K562 (cell line): Measurements from ENCODE around the gene KRTAP10-4. TPM values are rescaled to one million over a fixed set of nuclear protein-coding genes. Genes with fewer than 3 reads are reported as not detected.

ENCODE experiments used
- ATAC-seq: fragments of 200-7000 bp; cut with Tn5 transposase; 3 replicates; pipeline ENCODE4 v1.9.1; 2020; ENCODE audit warnings: moderate library complexity
- BruUV-seq: library from RNA; stranded (reverse); fragments of 400-500 nt; replicated peaks from 2 replicates; lab custom pipeline; 2021; lab: Mats Ljungman, UMichigan
- CTCF ChIA-PET: fragments of 300-600 bp; formaldehyde crosslinking; extraction: SDS; loops from one replicate; lab custom pipeline; 2021; ENCODE audit warnings: low intra/inter-chr PET ratio; lab: Yijun Ruan, JAX
- POLR2A ChIA-PET: fragments of 300-600, 350-650 bp; sonication (Branson Sonifier 250); formaldehyde crosslinking; extraction: SDS; loops from one replicate; lab custom pipeline; 2021; ENCODE audit warnings: antibody characterized with exemption, inconsistent platforms; lab: Yijun Ruan, JAX
- DNase-seq, 4 experiments: peaks; one replicate each; pipeline versions ENCODE4 v3.0.0 to v3.0.0-alpha.2; 2011 to 2018; ENCODE audit warnings: low spot score in 3 of 4, mixed read lengths in 3 of 4; ENCODE audit errors: extremely low read depth in 1 of 4
- FAIRE-seq: peaks from 2 replicates; lab custom pipeline; 2011; peaks lifted over from hg19 to GRCh38; lab: Jason Lieb, UNC
- H2AFZ ChIP-seq: 2 replicates; pipeline ENCODE4 v1.6.0; 2011; ENCODE audit warnings: low read depth, low read length, control low read depth, inconsistent platforms
- H3K27ac ChIP-seq: fragments of 200-600 bp; 3 replicates; pipeline ENCODE4 v1.8.0; 2011; ENCODE audit warnings: low read depth, mild to moderate bottlenecking, control low read depth, inconsistent platforms, low read length, moderate library complexity, mixed read lengths; ENCODE audit errors: extremely low read depth
- H3K27me3 ChIP-seq, 2 experiments: fragments of 300-600 bp in 1 of 2; 2 replicates in 1 of 2; 3 replicates in 1 of 2; pipeline versions ENCODE4 v1.6.0 to v1.8.0; 2011; ENCODE audit warnings: inconsistent platforms in 2 of 2, low read length in 2 of 2, mild to moderate bottlenecking in 1 of 2, mixed read lengths in 1 of 2, moderate library complexity in 1 of 2; ENCODE audit not compliant: control insufficient read depth in 2 of 2, insufficient read depth in 2 of 2
- H3K36me3 ChIP-seq: fragments of 300-600 bp; 3 replicates; pipeline ENCODE4 v1.8.0; 2011; ENCODE audit warnings: mild to moderate bottlenecking, low read length, inconsistent platforms; ENCODE audit not compliant: control insufficient read depth, insufficient read depth
- H3K4me1 ChIP-seq, 2 experiments: fragments of 200-600 bp in 1 of 2; replicated peaks in 1 of 2; 2 replicates in 1 of 2; 3 replicates in 1 of 2; pipeline versions ENCODE4 v1.5.1 to v1.8.0; 2011; ENCODE audit warnings: inconsistent platforms in 2 of 2, low read length in 2 of 2, mild to moderate bottlenecking in 1 of 2, mixed read lengths in 1 of 2, moderate library complexity in 1 of 2; ENCODE audit not compliant: control insufficient read depth in 2 of 2, insufficient read depth in 2 of 2
- H3K4me2 ChIP-seq: 2 replicates; pipeline ENCODE4 v1.6.1; 2011; ENCODE audit warnings: low read length, control low read depth, inconsistent platforms, mixed read lengths; ENCODE audit not compliant: insufficient read depth
- H3K4me3 ChIP-seq: fragments of 200-600 bp; sonication (generic), shearing (Covaris generic); 2 replicates; pipeline ENCODE4 v1.5.1; 2016; ENCODE audit warnings: control low read depth, inconsistent platforms
- H3K79me2 ChIP-seq: fragments of 200-600 bp; 3 replicates; pipeline ENCODE4 v1.8.0; 2011; ENCODE audit warnings: low read length, inconsistent platforms; ENCODE audit not compliant: control insufficient read depth, insufficient read depth
- H3K9ac ChIP-seq, 2 experiments: 2 replicates each; pipeline versions ENCODE4 v1.6.0 to v1.6.1; 2011; ENCODE audit warnings: low read depth in 2 of 2, low read length in 2 of 2, control low read depth in 1 of 2, inconsistent platforms in 1 of 2, mild to moderate bottlenecking in 1 of 2, mixed read lengths in 1 of 2; ENCODE audit not compliant: insufficient read depth in 1 of 2
- H3K9me1 ChIP-seq: one replicate; pipeline ENCODE4 v1.6.0; 2011; ENCODE audit warnings: inconsistent platforms, mild to moderate bottlenecking, low read length, moderate library complexity; ENCODE audit not compliant: control insufficient read depth, insufficient read depth
- H3K9me3 ChIP-seq: replicated peaks from 2 replicates; pipeline ENCODE4 v1.5.1; 2011; ENCODE audit warnings: low read depth, low read length, inconsistent platforms; ENCODE audit not compliant: control insufficient read depth, insufficient read depth
- H4K20me1 ChIP-seq: replicated peaks from 2 replicates; pipeline ENCODE4 v1.6.1; 2011; ENCODE audit warnings: low read length, inconsistent platforms, mixed read lengths; ENCODE audit not compliant: control insufficient read depth, insufficient read depth
- CBX3 ChIP-seq, 2 experiments: IDR thresholded peaks; 1 replicate in 1 of 2; 2 replicates in 1 of 2; pipeline ENCODE4 v1.6.1; 2012; ENCODE audit warnings: inconsistent platforms in 2 of 2, low read length in 2 of 2, borderline replicate concordance in 1 of 2, control low read depth in 1 of 2
- E2F4 ChIP-seq: sonication (generic); formaldehyde crosslinking; IDR thresholded peaks from 2 replicates; pipeline ENCODE4 v1.8.0; 2022; ENCODE audit warnings: mild to moderate bottlenecking, low read depth, missing genetic modification reagents
- ELF1 ChIP-seq: fragments of 200-800 bp; sonication (Bioruptor generic); IDR thresholded peaks from 2 replicates; pipeline ENCODE4 v1.6.1; 2016; ENCODE audit warnings: missing genetic modification characterization, missing compliant biosample characterization
- ETS2 ChIP-seq: IDR thresholded peaks from 2 replicates; pipeline ENCODE4 v1.6.1; 2016; ENCODE audit warnings: borderline replicate concordance, missing genetic modification characterization, mild to moderate bottlenecking, moderate library complexity, missing compliant biosample characterization; ENCODE audit not compliant: poor library complexity, severe bottlenecking
- ETV5 ChIP-seq: sonication (generic); formaldehyde crosslinking; IDR thresholded peaks from 2 replicates; pipeline ENCODE4 v1.4.0; 2020; ENCODE audit warnings: low read depth, mild to moderate bottlenecking, missing genetic modification reagents
- HNRNPUL1 ChIP-seq: fragments of 200-400 bp; formaldehyde crosslinking; IDR thresholded peaks from 2 replicates; pipeline ENCODE4 v1.6.1; 2017; ENCODE audit warnings: low read length
- NFXL1 ChIP-seq: fragments of 450-650 bp; formaldehyde crosslinking; IDR thresholded peaks from 2 replicates; pipeline ENCODE4 v1.4.0; 2021; ENCODE audit warnings: mild to moderate bottlenecking
- PTTG1 ChIP-seq: fragments of 450-650 bp; IDR thresholded peaks from 2 replicates; pipeline ENCODE4 v1.6.1; 2016; ENCODE audit warnings: low read depth, mild to moderate bottlenecking, missing genetic modification characterization, missing compliant biosample characterization
- RFX5 ChIP-seq: IDR thresholded peaks from 2 replicates; pipeline ENCODE4 v1.6.1; 2011; ENCODE audit warnings: low read depth, mild to moderate bottlenecking, improper control_type of control experiment, low read length
- RNF2 ChIP-seq: sonication (generic); IDR thresholded peaks from 2 replicates; pipeline ENCODE4 v1.6.1; 2016
- SAFB ChIP-seq: fragments of 200-400 bp; formaldehyde crosslinking; IDR thresholded peaks from 2 replicates; pipeline ENCODE4 v1.6.1; 2017; ENCODE audit warnings: low read depth, low read length, borderline replicate concordance
- SREBF1 ChIP-seq: fragments of 150-350 bp; IDR thresholded peaks from 2 replicates; pipeline ENCODE4 v1.6.1; 2014; ENCODE audit warnings: antibody characterized with exemption, low read depth, low read length, borderline replicate concordance
- ZNF699 ChIP-seq: fragments of 250-450 bp; sonication (Bioruptor Pico); IDR thresholded peaks from 2 replicates; pipeline ENCODE4 v1.8.0; 2021; ENCODE audit warnings: mild to moderate bottlenecking, moderate library complexity; ENCODE audit not compliant: insufficient replicate concordance
- ZNF780A ChIP-seq: fragments of 250-450 bp; sonication (Bioruptor Pico); IDR thresholded peaks from 2 replicates; pipeline ENCODE4 v1.5.0; 2021; ENCODE audit warnings: mild to moderate bottlenecking
- WGBS: fragments of 100-300 bp; shearing (Covaris generic); methylation state at CpG from one replicate; pipeline ENCODE4 v1.1.6; 2016; ENCODE audit warnings: low coverage, mixed read lengths; ENCODE audit not compliant: insufficient coverage; ENCODE audit errors: missing lambda C conversion rate; 5-methylcytosine and 5-hydroxymethylcytosine counted together
- in situ Hi-C: fragments of 300-500 bp; cut with MboI; formaldehyde crosslinking; loops from 4 replicates; pipeline ENCODE4 v1.15.0; 2018; ENCODE audit warnings: inconsistent platforms, mixed read lengths
- intact Hi-C: fragments of 100-400 bp; cut with micrococcal nuclease; formaldehyde crosslinking; loops from 2 replicates; pipeline ENCODE4 v1.14.2; 2022
- polyA plus RNA-seq, 8 experiments: library from polyadenylated mRNA; depleted of rRNA in 4 of 8; stranded (reverse) in 5 of 8; unstranded in 3 of 8; fragments of >200 nt; fragmentation: Nextera tagmentation in 2 of 8; fragmentation: Illumina TruSeq in 1 of 8; extraction: Ambion mirVana in 2 of 8; extraction: Trizol in 1 of 8; gene quantifications; 2 replicates each; pipeline versions ENCODE4 v1.2.1 to v1.2.3, GENCODE V29; 2011 to 2014; ENCODE audit warnings: inconsistent platforms in 1 of 8, missing spikeins in 1 of 8
- total RNA-seq, 7 experiments: library from RNA; depleted of rRNA in 6 of 7; stranded (reverse); fragments of >200 nt in 6 of 7; fragmentation: Illumina TruSeq in 2 of 7; extraction: Trizol in 2 of 7; gene quantifications; 2 replicates each; pipeline versions ENCODE4 v1.2.1 to v1.2.3, GENCODE V29; 2011 to 2021; ENCODE audit warnings: low replicate concordance in 1 of 7

The KRTAP10-4 gene
- total and polyA plus RNA-seq, 9 of the 15 experiments (the other 6 are each of a cell fraction or from before 2014, with no cell fraction given), result not detected

GRCh38 chr21:44579056-44579832 lies 5.7 kb downstream of the KRTAP10-4 start:
- H3K9me3 ChIP-seq, result peaks cover 3% of the 10 kb centered on the region
- H3K4me3 ChIP-seq, result no peak overlapping the region
- ChIA-PET CTCF (no interaction called here), POLR2A (interaction anchor here (0.7 kb wide), 1 partner anchor 74 kb away, joined by 4 read pairs; no protein-coding TSS in a partner anchor)
- ATAC-seq (no peak), DNase-seq (no peak)
- no peak overlapping the region for H3K4me2 ChIP-seq
- BruUV-seq, result no TSS peak
- no peaks in the 10 kb centered on the region for H3K36me3 ChIP-seq
- intact Hi-C loops, result no loop called here
- in situ Hi-C loops, result no loop called here
- WGBS, result 2% methylated on average over 20 of the region's 22 CpGs
- no peaks in the 10 kb centered on the region for H3K9me1 ChIP-seq
- H4K20me1 ChIP-seq, result no peaks in the 10 kb centered on the region
- peaks cover 0 to 27% of the 10 kb centered on the region in 2 experiments; a peak in 3 of 5 replicates for H3K27me3 ChIP-seq
- TF ChIP-seq HNRNPUL1 (no peak), RFX5 (no peak), PTTG1 (no peak), CBX3 (IDR thresholded peaks at IDR 0.05; ENCODE audit: borderline replicate concordance in 1 of 2, low read length in 2 of 2) (no peak), SAFB (no peak), RNF2 (no peak), NFXL1 (CRISPR knock-in tag) (no peak), ELF1 (tag) (no peak), ZNF780A (CRISPR knock-in tag) (no peak), ETV5 (no peak), SREBF1 (no peak), ETS2 (no peak), ZNF699 (CRISPR knock-in tag) (no peak), E2F4 (no peak)
- TF ChIP-seq, all 486 proteins: peak for 0
- no peak overlapping the region for H3K27ac ChIP-seq
- no peak overlapping the region for H2AFZ ChIP-seq
- no peak overlapping the region for H3K9ac ChIP-seq
- FAIRE-seq, result no peak
- peaks cover 0 to 4% of the 10 kb centered on the region in 2 experiments; a peak in 2 of 5 replicates for H3K4me1 ChIP-seq
- no peaks in the 10 kb centered on the region for H3K79me2 ChIP-seq
